ENCODE data around the gene SARS2. TPM values are rescaled to one million over a fixed set of nuclear protein-coding genes. Genes with fewer than 3 reads are reported as not detected.

Gene SARS2
- total RNA-seq, 4 donors from 2014 or later, result 12.7 to 21.6 (median 15.8) TPM

DNA sequence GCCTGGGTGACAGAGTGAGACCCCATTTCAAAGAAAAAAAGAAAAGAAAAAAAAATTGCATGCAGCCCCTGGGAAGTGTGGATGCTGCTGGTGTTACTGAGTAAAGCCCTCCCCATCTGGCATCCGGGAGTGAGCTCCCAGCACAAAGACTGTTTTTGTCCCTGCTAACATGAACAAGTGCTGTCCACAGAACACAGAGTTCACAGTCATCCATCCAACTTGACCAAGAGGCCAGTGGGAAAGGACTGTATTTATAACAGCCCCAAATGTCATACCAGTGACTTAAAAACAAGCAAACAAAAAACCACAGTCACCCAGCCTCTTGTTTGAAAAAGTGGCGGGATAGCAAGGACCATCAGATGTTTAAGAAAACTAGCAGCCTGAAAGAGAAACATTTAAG, 34.2 kb upstream of the SARS2 start:
- no peak for DNase-seq (ENCODE audit: low spot score in 2 of 2)
- H3K27ac ChIP-seq, result no peak overlapping the region
- H3K27me3 ChIP-seq, result no peaks in the 10 kb centered on the region
- peaks cover 0 to 11% (median 0%) of the 10 kb centered on the region in 4 donors for H3K4me1 ChIP-seq
- H3K4me3 ChIP-seq, result no peak overlapping the region
- TF ChIP-seq, protein P1, sequence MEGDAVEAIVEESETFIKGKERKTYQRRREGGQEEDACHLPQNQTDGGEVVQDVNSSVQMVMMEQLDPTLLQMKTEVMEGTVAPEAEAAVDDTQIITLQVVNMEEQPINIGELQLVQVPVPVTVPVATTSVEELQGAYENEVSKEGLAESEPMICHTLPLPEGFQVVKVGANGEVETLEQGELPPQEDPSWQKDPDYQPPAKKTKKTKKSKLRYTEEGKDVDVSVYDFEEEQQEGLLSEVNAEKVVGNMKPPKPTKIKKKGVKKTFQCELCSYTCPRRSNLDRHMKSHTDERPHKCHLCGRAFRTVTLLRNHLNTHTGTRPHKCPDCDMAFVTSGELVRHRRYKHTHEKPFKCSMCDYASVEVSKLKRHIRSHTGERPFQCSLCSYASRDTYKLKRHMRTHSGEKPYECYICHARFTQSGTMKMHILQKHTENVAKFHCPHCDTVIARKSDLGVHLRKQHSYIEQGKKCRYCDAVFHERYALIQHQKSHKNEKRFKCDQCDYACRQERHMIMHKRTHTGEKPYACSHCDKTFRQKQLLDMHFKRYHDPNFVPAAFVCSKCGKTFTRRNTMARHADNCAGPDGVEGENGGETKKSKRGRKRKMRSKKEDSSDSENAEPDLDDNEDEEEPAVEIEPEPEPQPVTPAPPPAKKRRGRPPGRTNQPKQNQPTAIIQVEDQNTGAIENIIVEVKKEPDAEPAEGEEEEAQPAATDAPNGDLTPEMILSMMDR (IDR thresholded peaks at IDR 0.05), result no peak
- TF ChIP-seq POLR2A (IDR thresholded peaks at IDR 0.05) (no peak), EP300 (IDR thresholded peaks at IDR 0.05) (no peak)
- peaks cover 0 to 16% (median 0%) of the 10 kb centered on the region in 3 donors for H3K36me3 ChIP-seq
- H3K9me3 ChIP-seq, result no peaks in the 10 kb centered on the region
- 77 to 87% methylated on average over 2 of the region's 2 CpGs for WGBS, 2 donors

DNA sequence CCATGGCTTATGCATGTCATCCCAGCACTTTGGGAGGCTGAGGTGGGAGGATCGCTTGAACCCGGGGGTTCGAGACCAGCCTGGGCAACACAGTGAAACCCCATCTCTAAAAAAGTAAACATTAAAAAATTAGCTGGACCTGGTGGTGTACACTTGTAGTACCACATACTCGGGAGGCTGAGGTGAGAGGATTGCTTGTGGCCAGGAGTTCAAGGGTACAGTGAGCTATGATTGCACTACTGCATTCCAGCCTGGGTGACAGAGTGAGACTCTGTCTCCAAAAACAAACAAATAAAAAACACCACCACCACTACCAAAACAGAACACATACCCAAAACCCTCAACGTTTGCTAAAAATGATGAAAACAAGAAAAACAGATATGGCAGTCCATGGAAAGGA, 29.1 kb upstream of the SARS2 start:
- Histone ChIP-seq H3K27me3 (no peaks in the 10 kb centered on the region), H3K4me3 (no peak overlapping the region), H3K9me3 (no peaks in the 10 kb centered on the region), H3K4me1 (peaks cover 0 to 11% (median 0%) of the 10 kb centered on the region in 4 donors), H3K36me3 (peaks cover 0 to 21% (median 0%) of the 10 kb centered on the region in 3 donors), H3K27ac (no peak overlapping the region)
- 81% methylated on average over 5 of the region's 5 CpGs for WGBS, 2 donors
- DNase-seq (ENCODE audit: low spot score in 2 of 2), result no peak
- TF ChIP-seq, protein P1 (IDR thresholded peaks at IDR 0.05), result no peak

DNA sequence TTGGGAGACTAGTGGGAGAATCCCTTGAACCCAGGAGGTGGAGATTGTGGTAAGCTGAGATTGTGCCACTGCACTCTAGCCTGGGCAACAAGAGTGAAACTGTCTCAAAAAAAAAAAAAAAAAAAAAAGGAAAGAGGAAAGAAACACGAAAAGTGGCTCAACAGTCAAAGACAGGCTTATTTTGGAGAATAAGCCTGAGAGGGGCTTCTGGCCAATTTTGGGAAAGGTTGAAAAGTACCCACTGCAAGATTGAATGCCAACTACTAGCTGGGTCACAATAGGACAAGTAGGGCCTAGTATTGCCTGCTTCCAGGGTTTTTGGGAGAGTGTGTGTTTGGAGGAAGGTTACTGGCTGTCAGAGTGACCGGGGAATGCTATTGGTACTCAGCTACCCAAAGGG, 27.7 kb upstream of the SARS2 start:
- Histone ChIP-seq H3K4me1 (peaks cover 0 to 11% (median 0%) of the 10 kb centered on the region in 4 donors), H3K27me3 (no peaks in the 10 kb centered on the region), H3K36me3 (peaks cover 0 to 14% (median 0%) of the 10 kb centered on the region in 3 donors), H3K9me3 (no peaks in the 10 kb centered on the region), H3K27ac (no peak overlapping the region), H3K4me3 (no peak overlapping the region)
- no peak for TF ChIP-seq POLR2A (IDR thresholded peaks at IDR 0.05)
- no peak for TF ChIP-seq EP300 (IDR thresholded peaks at IDR 0.05)
- TF ChIP-seq, protein P1 (IDR thresholded peaks at IDR 0.05), result no peak
- no peak for DNase-seq (ENCODE audit: low spot score in 2 of 2)
- WGBS, 2 donors, result 83 to 97% methylated on average over 2 of the region's 2 CpGs

DNA sequence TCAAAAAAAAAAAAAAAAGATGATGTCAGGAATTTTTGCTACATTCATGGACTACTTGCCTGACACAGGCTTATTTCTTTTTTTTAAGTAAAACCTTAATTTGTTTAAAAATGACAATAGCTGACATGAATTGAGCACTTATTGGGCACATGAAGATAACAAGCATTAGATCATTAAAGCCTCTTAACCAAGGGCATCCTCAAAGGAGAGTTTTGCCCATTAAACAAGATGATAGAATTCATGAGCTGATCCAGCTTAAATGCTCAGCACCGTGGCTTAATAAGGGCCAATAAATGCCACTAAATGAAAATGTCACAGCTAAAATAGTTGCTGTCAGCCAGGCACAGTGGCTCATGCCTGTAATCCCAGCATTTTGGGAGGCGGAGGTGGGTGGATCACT, 25.7 kb upstream of the SARS2 start:
- WGBS, 2 donors, result 71 to 76% methylated on average over 2 of the region's 2 CpGs
- TF ChIP-seq EP300 (IDR thresholded peaks at IDR 0.05), result no peak
- no peak for TF ChIP-seq POLR2A (IDR thresholded peaks at IDR 0.05)
- TF ChIP-seq, protein P1 (IDR thresholded peaks at IDR 0.05), result no peak
- Histone ChIP-seq H3K4me1 (no peaks in the 10 kb centered on the region), H3K27ac (no peak overlapping the region), H3K4me3 (no peak overlapping the region), H3K27me3 (no peaks in the 10 kb centered on the region), H3K9me3 (no peaks in the 10 kb centered on the region), H3K36me3 (peaks cover 0 to 14% (median 0%) of the 10 kb centered on the region in 3 donors)
- no peak for DNase-seq (ENCODE audit: low spot score in 2 of 2)

DNA sequence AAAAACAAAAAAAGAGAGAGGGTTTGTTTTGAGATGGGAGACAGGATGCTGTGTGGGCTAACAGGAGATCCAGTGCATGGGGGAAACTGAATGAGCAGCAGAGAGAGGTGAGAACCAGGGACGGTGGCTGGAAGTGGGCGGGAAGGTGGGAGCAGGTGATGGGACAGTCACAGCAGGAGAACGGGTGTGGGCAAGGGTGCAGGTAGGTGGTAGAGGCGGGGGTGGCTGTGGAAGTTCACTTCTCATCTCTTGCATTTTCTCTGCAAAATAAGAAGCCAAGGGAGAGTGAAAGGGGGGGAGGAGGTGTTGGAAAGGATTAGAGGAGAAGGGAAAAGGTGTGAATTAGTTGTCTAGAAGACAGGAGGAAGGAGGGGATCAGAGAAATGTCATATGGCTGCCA, 23.1 kb upstream of the SARS2 start:
- DNase-seq (ENCODE audit: low spot score in 2 of 2), result no peak
- no peaks in the 10 kb centered on the region for H3K27me3 ChIP-seq
- H3K4me1 ChIP-seq, result peaks cover 0 to 10% (median 7%) of the 10 kb centered on the region in 4 donors
- no peaks in the 10 kb centered on the region for H3K9me3 ChIP-seq
- TF ChIP-seq EP300 (IDR thresholded peaks at IDR 0.05), result no peak
- TF ChIP-seq, protein P1 (IDR thresholded peaks at IDR 0.05), result no peak
- no peak for TF ChIP-seq POLR2A (IDR thresholded peaks at IDR 0.05)
- peaks cover 0 to 14% (median 0%) of the 10 kb centered on the region in 3 donors for H3K36me3 ChIP-seq
- 76 to 79% methylated on average over 4 of the region's 4 CpGs for WGBS, 2 donors
- H3K27ac ChIP-seq, result no peak overlapping the region
- H3K4me3 ChIP-seq, result no peak overlapping the region

Measured in tibial nerve (tissue), 4 donors.